NB4 (cell line): ENCODE data around the gene TMC6.

Experiments
- CTCF ChIP-seq: IDR thresholded peaks from one replicate; pipeline ENCODE4 v1.5.1; 2012; ENCODE audit warnings: low read depth, low read length
- POLR2A ChIP-seq: IDR thresholded peaks from 2 replicates; pipeline ENCODE4 v1.6.1; 2011; ENCODE audit warnings: mild to moderate bottlenecking; ENCODE audit not compliant: insufficient read length; ENCODE audit errors: extremely low read depth

- TF ChIP-seq CTCF (no peak), POLR2A (no peak)
These were observed 4.2 kb upstream of the TMC6 start for GRCh38 chr17:78132767-78133178.
